GM23338 (cell line): Measurements from ENCODE around the gene PTAR1. TPM values are rescaled to one million over a fixed set of nuclear protein-coding genes. Genes with fewer than 3 reads are reported as not detected.

Experiments used
- ATAC-seq: fragments of 200-7000 bp; cut with Tn5 transposase; 3 replicates; pipeline ENCODE4 v1.9.1; 2020
- DNase-seq: peaks from one replicate; pipeline ENCODE4 v3.0.0-alpha.2; 2015; ENCODE audit warnings: low spot score
- H2AFZ ChIP-seq: fragments of 200-600 bp; sonication (generic); 2 replicates; pipeline ENCODE4 v1.8.0; 2016; ENCODE audit warnings: antibody characterized with exemption, mild to moderate bottlenecking, moderate library complexity
- H3F3A ChIP-seq: fragments of 200-600 bp; sonication (generic); replicated peaks from 2 replicates; pipeline ENCODE4 v1.8.0; 2017; ENCODE audit warnings: antibody characterized with exemption, mixed run types, low read depth
- H3K27ac ChIP-seq: fragments of 200-600 bp; sonication (generic); 2 replicates; pipeline ENCODE4 v1.6.1; 2016; ENCODE audit warnings: low read depth
- H3K27me3 ChIP-seq: fragments of 200-600 bp; sonication (generic); 2 replicates; pipeline ENCODE4 v1.8.0; 2016; ENCODE audit warnings: mild to moderate bottlenecking, mixed run types, moderate library complexity; ENCODE audit not compliant: insufficient read depth
- H3K36me3 ChIP-seq: fragments of 200-600 bp; sonication (generic); 2 replicates; pipeline ENCODE4 v1.8.0; 2016; ENCODE audit warnings: mild to moderate bottlenecking; ENCODE audit not compliant: insufficient read depth
- H3K4me1 ChIP-seq: fragments of 200-600 bp; sonication (generic); 2 replicates; pipeline ENCODE4 v1.8.0; 2016; ENCODE audit warnings: mild to moderate bottlenecking, moderate library complexity; ENCODE audit not compliant: insufficient read depth
- H3K4me2 ChIP-seq: fragments of 200-600 bp; sonication (generic); 2 replicates; pipeline ENCODE4 v1.7.1; 2017; ENCODE audit warnings: mixed run types
- H3K4me3 ChIP-seq: fragments of 200-600 bp; sonication (generic); 2 replicates; pipeline ENCODE4 v1.6.1; 2016; ENCODE audit warnings: mixed run types
- H3K79me2 ChIP-seq: fragments of 200-600 bp; sonication (generic); replicated peaks from 2 replicates; pipeline ENCODE4 v1.8.0; 2017; ENCODE audit warnings: mild to moderate bottlenecking; ENCODE audit not compliant: insufficient read depth
- H3K9me2 ChIP-seq: fragments of 200-600 bp; sonication (generic); 2 replicates; pipeline ENCODE4 v1.8.0; 2017; ENCODE audit not compliant: insufficient read depth
- H4K20me1 ChIP-seq: fragments of 200-600 bp; sonication (generic); replicated peaks from 2 replicates; pipeline ENCODE4 v1.8.0; 2017; ENCODE audit warnings: mild to moderate bottlenecking; ENCODE audit not compliant: insufficient read depth
- H3K27ac Mint-ChIP-seq: 2 replicates; pipeline ENCODE4 v1.8.0; 2020; ENCODE audit warnings: inconsistent platforms, mild to moderate bottlenecking, moderate library complexity, mixed read lengths
- H3K27me3 Mint-ChIP-seq: 3 replicates; pipeline ENCODE4 v1.8.0; 2022; ENCODE audit warnings: low read depth, mild to moderate bottlenecking, moderate library complexity, mixed read lengths, inconsistent platforms; ENCODE audit not compliant: insufficient read depth, poor library complexity
- H3K36me3 Mint-ChIP-seq: 3 replicates; pipeline ENCODE4 v1.8.0; 2021; ENCODE audit warnings: low read depth, mild to moderate bottlenecking, inconsistent platforms, moderate library complexity, mixed read lengths
- H3K4me1 Mint-ChIP-seq: 3 replicates; pipeline ENCODE4 v1.8.0; 2020; ENCODE audit warnings: mild to moderate bottlenecking, inconsistent platforms, mixed read lengths
- H3K4me3 Mint-ChIP-seq: 3 replicates; pipeline ENCODE4 v1.8.0; 2021; ENCODE audit warnings: moderate library complexity, mild to moderate bottlenecking, inconsistent platforms, mixed read lengths
- H3K9me3 Mint-ChIP-seq: 3 replicates; pipeline ENCODE4 v1.8.0; 2020; ENCODE audit warnings: moderate library complexity, mild to moderate bottlenecking, inconsistent platforms, mixed read lengths
- CREB1 ChIP-seq: fragments of 250-450 bp; sonication (Bioruptor Pico); IDR thresholded peaks from 2 replicates; pipeline ENCODE4 v1.5.0; 2020; ENCODE audit warnings: low read depth, mild to moderate bottlenecking, moderate library complexity
- CTCF ChIP-seq, 2 experiments: fragments of 200-600 bp in 1 of 2; sonication (generic) in 1 of 2; conservative IDR thresholded peaks; 2 replicates each; pipeline versions ENCODE4 v1.5.1 to v1.6.1; 2016 to 2017; ENCODE audit warnings: antibody characterized with exemption in 2 of 2, low read depth in 2 of 2, mild to moderate bottlenecking in 2 of 2, moderate library complexity in 1 of 2
- ETS1 ChIP-seq: IDR thresholded peaks from 2 replicates; pipeline ENCODE4 v1.6.1; 2016; ENCODE audit warnings: antibody characterized with exemption
- EZH2 ChIP-seq: fragments of 200-600 bp; sonication (generic); IDR thresholded peaks from one replicate; pipeline ENCODE4 v1.8.0; 2017; ENCODE audit warnings: antibody characterized with exemption, mild to moderate bottlenecking, low read depth; ENCODE audit not compliant: unreplicated experiment
- EZH2phosphoT487 ChIP-seq: fragments of 200-600 bp; sonication (generic); IDR thresholded peaks from one replicate; pipeline ENCODE4 v1.8.1; 2018; ENCODE audit warnings: antibody characterized with exemption; ENCODE audit not compliant: unreplicated experiment
- JUNB ChIP-seq: IDR thresholded peaks from one replicate; pipeline ENCODE4 v1.6.1; 2016; ENCODE audit warnings: antibody characterized with exemption; ENCODE audit not compliant: unreplicated experiment
- NANOG ChIP-seq: IDR thresholded peaks from 2 replicates; pipeline ENCODE4 v1.6.1; 2016; ENCODE audit warnings: antibody characterized with exemption, borderline replicate concordance
- POLR2AphosphoS5 ChIP-seq: IDR thresholded peaks from 2 replicates; pipeline ENCODE4 v1.6.1; 2016; ENCODE audit warnings: antibody characterized with exemption, low read depth
- REST ChIP-seq: IDR thresholded peaks from one replicate; pipeline ENCODE4 v1.6.1; 2018; ENCODE audit warnings: antibody characterized with exemption; ENCODE audit not compliant: unreplicated experiment
- STAT1 ChIP-seq: IDR thresholded peaks from one replicate; pipeline ENCODE4 v1.6.1; 2016; ENCODE audit warnings: antibody characterized with exemption; ENCODE audit not compliant: unreplicated experiment
- ZNF114 ChIP-seq: fragments of 250-450 bp; sonication (Bioruptor Pico); IDR thresholded peaks from 2 replicates; pipeline ENCODE4 v1.5.0; 2020; ENCODE audit warnings: mild to moderate bottlenecking, moderate library complexity
- ZNF331 ChIP-seq: fragments of 250-450 bp; sonication (Bioruptor Pico); IDR thresholded peaks from 2 replicates; pipeline ENCODE4 v1.5.0; 2020; ENCODE audit warnings: low read depth, mild to moderate bottlenecking, moderate library complexity
- ZNF462 ChIP-seq: fragments of 250-450 bp; sonication (Bioruptor Pico); IDR thresholded peaks from 2 replicates; pipeline ENCODE4 v1.5.0; 2020; ENCODE audit warnings: mild to moderate bottlenecking, moderate library complexity
- polyA plus RNA-seq: library from polyadenylated mRNA; unstranded; fragments of >200 nt; fragmentation: Nextera tagmentation; extraction: Ambion mirVana; gene quantifications from 2 replicates; pipeline ENCODE4 v1.2.1, GENCODE V29; 2016
- total RNA-seq: library from RNA; depleted of rRNA; stranded (reverse); fragments of >200 nt; shearing (Covaris generic); gene quantifications from 2 replicates; pipeline ENCODE4 v1.2.3, GENCODE V29; 2014

Gene PTAR1
- total and polyA plus RNA-seq, 2 experiments from 2014 or later = 35.2 to 219 TPM

GRCh38 chr9:69753830-69754229, 6.0 kb downstream of the PTAR1 start:
- peaks cover 53% of the 10 kb centered on the region for H3K4me1 Mint-ChIP-seq

More at GRCh38 chr9:69753830-69754229, 6.0 kb downstream of the PTAR1 start:
- ATAC-seq = no peak
- no peak for DNase-seq
- no peaks in the 10 kb centered on the region for H3F3A ChIP-seq
- peaks cover 20% of the 10 kb centered on the region; the same call in 1 of the 2 replicates for H4K20me1 ChIP-seq
- TF ChIP-seq ZNF462 (no peak), ZNF114 (CRISPR knock-in tag) (no peak), CREB1 (CRISPR knock-in tag) (no peak), POLR2AphosphoS5 (no peak), JUNB (no peak), EZH2phosphoT487 (no peak), CTCF (conservative IDR thresholded peaks at IDR 0.05; ENCODE audit: low read depth in 2 of 2) (no peak), ETS1 (no peak), REST (no peak), EZH2 (no peak), ZNF331 (CRISPR knock-in tag) (no peak), STAT1 (no peak), NANOG (no peak)
- H3K4me3 ChIP-seq = no peak overlapping the region
- no peak overlapping the region for H2AFZ ChIP-seq
- Mint-ChIP-seq H3K36me3 (peaks cover 14% of the 10 kb centered on the region; the same call in 2 of the 3 replicates), H3K27me3 (no peaks in the 10 kb centered on the region), H3K27ac (0 out of 2 replicates have a peak overlapping the region, but pooled peaks have one; percentile 19), H3K4me3 (no peak overlapping the region), H3K9me3 (no peaks in the 10 kb centered on the region)
- H3K79me2 ChIP-seq = peaks cover 100% of the 10 kb centered on the region
- H3K27me3 ChIP-seq = no peaks in the 10 kb centered on the region
- peaks cover 79% of the 10 kb centered on the region for H3K4me1 ChIP-seq
- no peaks in the 10 kb centered on the region for H3K9me2 ChIP-seq
- H3K27ac ChIP-seq = no peak overlapping the region
- peak overlapping the region; percentile 18 for H3K4me2 ChIP-seq
- H3K36me3 ChIP-seq = no peaks in the 10 kb centered on the region
